ENCODE results near the gene LST1. TPM values are rescaled to one million over a fixed set of nuclear protein-coding genes. Genes with fewer than 3 reads are reported as not detected.

The LST1 gene
- total and polyA plus RNA-seq, 2 donors (not counting 1 experiment from before 2014, with no cell fraction given), result not detected

- no peak overlapping the region for H3K9ac ChIP-seq (ENCODE audit: insufficient read depth, low read length)
- no peak overlapping the region for H3K4me3 ChIP-seq (replicated peaks in 1 of 4; ENCODE audit: control extremely low read depth in 1 of 4, insufficient read depth in 1 of 4, low read depth in 3 of 4, low read length in 4 of 4)
- peaks cover 11% of the 10 kb centered on the region for H3K4me1 ChIP-seq (ENCODE audit: control insufficient read depth, extremely low read depth, insufficient read depth, low read length)
- no peak for TF ChIP-seq EZH2 (IDR thresholded peaks at IDR 0.05; ENCODE audit: low read length, missing control alignments)
- no peak for TF ChIP-seq CTCF (conservative IDR thresholded peaks at IDR 0.05 in 1 of 2, IDR thresholded peaks at IDR 0.05 in 1 of 2; ENCODE audit: low read depth in 1 of 2, low read length in 2 of 2)
- no peaks in the 10 kb centered on the region for H3K27me3 ChIP-seq (ENCODE audit: control insufficient read depth, insufficient read depth, low read length)
- H2AFZ ChIP-seq (ENCODE audit: low read length), result no peak overlapping the region
- H3K4me2 ChIP-seq (ENCODE audit: extremely low read depth, insufficient read depth, low read length), result no peak overlapping the region
- H3K27ac ChIP-seq (ENCODE audit: insufficient read depth, low read length), result no peak overlapping the region
- H3K79me2 ChIP-seq (ENCODE audit: control insufficient read depth, insufficient read depth, low read length), result no peaks in the 10 kb centered on the region
- no peak for DNase-seq (ENCODE audit: low read depth in 2 of 2)
- peaks cover 6% of the 10 kb centered on the region for H3K36me3 ChIP-seq (ENCODE audit: control insufficient read depth, insufficient read depth, low read length)
- no peaks in the 10 kb centered on the region for H3K9me3 ChIP-seq (ENCODE audit: control insufficient read depth, insufficient read depth, low read depth, low read length)
- H4K20me1 ChIP-seq (ENCODE audit: control insufficient read depth, extremely low read depth, insufficient read depth, low read length), result no peaks in the 10 kb centered on the region
These were observed 25.4 kb upstream of the LST1 start for GRCh38 chr6:31560697-31561058.

GRCh38 chr6:31567531-31568370, 18.3 kb upstream of the LST1 start:
- Histone ChIP-seq H3K9me3 (ENCODE audit: control insufficient read depth, insufficient read depth, low read depth, low read length) (no peaks in the 10 kb centered on the region), H3K4me1 (ENCODE audit: control insufficient read depth, extremely low read depth, insufficient read depth, low read length) (no peaks in the 10 kb centered on the region), H3K27me3 (ENCODE audit: control insufficient read depth, insufficient read depth, low read length) (peaks cover 6% of the 10 kb centered on the region), H3K9ac (ENCODE audit: insufficient read depth, low read length) (no peak overlapping the region), H3K27ac (ENCODE audit: insufficient read depth, low read length) (no peak overlapping the region), H3K79me2 (ENCODE audit: control insufficient read depth, insufficient read depth, low read length) (no peaks in the 10 kb centered on the region), H2AFZ (ENCODE audit: low read length) (no peak overlapping the region), H4K20me1 (ENCODE audit: control insufficient read depth, extremely low read depth, insufficient read depth, low read length) (no peaks in the 10 kb centered on the region), H3K36me3 (ENCODE audit: control insufficient read depth, insufficient read depth, low read length) (no peaks in the 10 kb centered on the region), H3K4me3 (replicated peaks in 1 of 4; ENCODE audit: control extremely low read depth in 1 of 4, insufficient read depth in 1 of 4, low read depth in 3 of 4, low read length in 4 of 4) (no peak overlapping the region), H3K4me2 (ENCODE audit: extremely low read depth, insufficient read depth, low read length) (no peak overlapping the region)
- TF ChIP-seq CTCF (conservative IDR thresholded peaks at IDR 0.05 in 1 of 2, IDR thresholded peaks at IDR 0.05 in 1 of 2; ENCODE audit: low read depth in 1 of 2, low read length in 2 of 2), result no peak
- no peak for TF ChIP-seq EZH2 (IDR thresholded peaks at IDR 0.05; ENCODE audit: low read length, missing control alignments)
- no peak for DNase-seq (ENCODE audit: low read depth in 2 of 2)

DNA sequence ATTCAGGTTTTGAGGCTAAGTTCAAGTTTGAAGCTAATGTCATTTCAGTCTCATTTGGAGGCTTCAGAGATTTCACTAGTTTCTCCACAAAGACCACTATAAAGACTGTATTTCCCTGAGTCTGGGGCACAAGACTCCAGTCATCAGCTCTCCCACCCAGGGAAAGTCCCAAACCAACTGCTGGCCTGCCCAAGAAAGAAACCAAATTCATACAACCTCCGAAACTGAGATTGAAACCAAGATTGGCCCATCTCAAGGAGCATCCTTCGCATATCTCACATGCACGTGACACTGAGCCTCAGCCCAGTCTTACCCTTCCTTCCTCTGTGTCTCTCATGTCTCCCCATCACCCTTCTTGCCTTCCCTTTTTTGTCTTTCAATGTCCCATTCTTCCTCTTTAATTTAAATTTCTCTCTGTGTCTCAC, 17.5 kb upstream of the LST1 start:
- H3K27me3 ChIP-seq (ENCODE audit: control insufficient read depth, insufficient read depth, low read length), result peaks cover 12% of the 10 kb centered on the region
- no peak for DNase-seq (ENCODE audit: low read depth in 2 of 2)
- no peaks in the 10 kb centered on the region for H4K20me1 ChIP-seq (ENCODE audit: control insufficient read depth, extremely low read depth, insufficient read depth, low read length)
- no peak overlapping the region for H3K9ac ChIP-seq (ENCODE audit: insufficient read depth, low read length)
- no peaks in the 10 kb centered on the region for H3K9me3 ChIP-seq (ENCODE audit: control insufficient read depth, insufficient read depth, low read depth, low read length)
- H2AFZ ChIP-seq (ENCODE audit: low read length), result no peak overlapping the region
- no peaks in the 10 kb centered on the region for H3K4me1 ChIP-seq (ENCODE audit: control insufficient read depth, extremely low read depth, insufficient read depth, low read length)
- no peak for TF ChIP-seq EZH2 (IDR thresholded peaks at IDR 0.05; ENCODE audit: low read length, missing control alignments)
- no peak for TF ChIP-seq CTCF (conservative IDR thresholded peaks at IDR 0.05 in 1 of 2, IDR thresholded peaks at IDR 0.05 in 1 of 2; ENCODE audit: low read depth in 1 of 2, low read length in 2 of 2)
- H3K4me2 ChIP-seq (ENCODE audit: extremely low read depth, insufficient read depth, low read length), result no peak overlapping the region
- H3K36me3 ChIP-seq (ENCODE audit: control insufficient read depth, insufficient read depth, low read length), result no peaks in the 10 kb centered on the region
- no peak overlapping the region for H3K27ac ChIP-seq (ENCODE audit: insufficient read depth, low read length)
- no peaks in the 10 kb centered on the region for H3K79me2 ChIP-seq (ENCODE audit: control insufficient read depth, insufficient read depth, low read length)
- no peak overlapping the region for H3K4me3 ChIP-seq (replicated peaks in 1 of 4; ENCODE audit: control extremely low read depth in 1 of 4, insufficient read depth in 1 of 4, low read depth in 3 of 4, low read length in 4 of 4)
